Muscle of back (tissue), 11 donors: Measurements from ENCODE around the gene MT1HL1. TPM values are rescaled to one million over a fixed set of nuclear protein-coding genes. Genes with fewer than 3 reads are reported as not detected.
"Not testable (repeated sequence)": the region's sequence is repeated elsewhere in the genome, so short reads cannot be mapped to it uniquely, and the experiment has no call there.

Experiments used
- DNase-seq, 3 donors: peaks; one replicate each; pipeline versions ENCODE4 v3.0.0 to v3.0.0-alpha.2; 2013
- polyA plus RNA-seq, 10 donors: library from polyadenylated mRNA; unstranded; fragments of 120-200 nt; gene quantifications; one replicate each; pipeline ENCODE4 v1.2.1, GENCODE V29; 2013; ENCODE audit not compliant: insufficient read length in 10 of 10

MT1HL1 gene
- polyA plus RNA-seq, 10 donors: not detected

- DNase-seq: peak in 1 of 3 donors; percentile 26
Measured at GRCh38 chr1:236979149-236979900, 24.9 kb downstream of the MT1HL1 start.

DNA sequence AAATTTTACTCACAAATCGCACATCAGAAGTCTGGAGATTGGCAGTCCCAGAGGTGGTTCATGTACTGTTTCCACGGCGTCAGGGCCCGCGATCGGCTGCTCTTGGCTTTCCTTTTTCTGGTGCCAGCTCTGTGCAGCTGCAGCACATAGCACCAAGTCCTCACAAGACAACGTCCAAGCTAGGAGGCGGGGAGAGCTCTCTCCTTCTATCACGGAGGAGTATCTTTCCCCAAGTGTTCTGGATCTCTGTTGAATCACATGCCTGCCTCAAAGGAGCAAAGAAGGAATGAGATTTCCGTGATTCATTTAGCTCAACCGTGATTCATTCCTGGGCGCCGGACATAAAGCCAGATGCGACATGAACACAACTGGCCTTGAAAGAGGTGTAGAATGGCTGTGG lies 25.5 kb downstream of the MT1HL1 start:
- no peak for DNase-seq

DNA sequence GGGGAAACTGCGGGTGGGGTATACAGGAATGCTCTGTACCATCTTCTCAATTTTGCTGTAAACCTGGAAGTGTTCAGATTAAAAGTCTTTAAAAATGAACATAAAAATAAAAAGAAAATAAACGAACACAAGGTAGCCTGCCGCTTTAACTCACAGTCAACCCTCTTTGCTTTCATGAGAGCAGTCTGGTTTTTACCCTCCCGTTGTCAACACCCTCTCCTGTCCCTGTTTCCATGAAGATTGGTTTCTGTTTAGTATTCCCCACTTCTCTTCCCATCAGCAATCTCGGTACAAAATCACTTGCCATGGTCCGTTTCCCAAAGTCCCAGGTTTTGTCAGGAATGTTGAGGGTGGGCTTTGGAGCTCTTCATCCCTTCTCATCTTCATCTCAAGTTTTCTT lies 28.8 kb downstream of the MT1HL1 start:
- no peak for DNase-seq

GRCh38 chr1:236974025-236974424 lies 30.2 kb downstream of the MT1HL1 start:
- DNase-seq: not testable (repeated sequence)

GRCh38 chr1:236966636-236967035 lies 37.6 kb downstream of the MT1HL1 start:
- no peak for DNase-seq

DNA sequence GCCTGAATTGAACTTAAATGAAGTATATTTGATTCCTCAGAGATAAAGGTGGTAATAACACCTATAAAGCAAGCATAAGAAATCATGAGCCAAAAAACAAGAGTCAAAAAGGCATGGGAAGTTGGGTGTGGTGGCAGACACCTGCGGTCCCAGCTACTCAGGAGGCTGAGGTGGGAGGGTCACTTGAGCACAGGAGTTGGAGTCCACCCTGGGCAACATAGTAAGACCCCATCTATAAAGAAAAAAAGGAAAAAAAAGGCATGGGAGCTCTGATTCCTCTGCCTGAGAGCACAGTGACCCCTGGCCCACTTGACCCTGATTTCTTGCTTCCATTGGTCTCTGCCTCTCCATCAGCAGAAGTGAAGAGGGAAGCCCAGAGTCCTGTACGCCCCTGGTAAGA lies 40.3 kb downstream of the MT1HL1 start:
- DNase-seq: no peak

DNA sequence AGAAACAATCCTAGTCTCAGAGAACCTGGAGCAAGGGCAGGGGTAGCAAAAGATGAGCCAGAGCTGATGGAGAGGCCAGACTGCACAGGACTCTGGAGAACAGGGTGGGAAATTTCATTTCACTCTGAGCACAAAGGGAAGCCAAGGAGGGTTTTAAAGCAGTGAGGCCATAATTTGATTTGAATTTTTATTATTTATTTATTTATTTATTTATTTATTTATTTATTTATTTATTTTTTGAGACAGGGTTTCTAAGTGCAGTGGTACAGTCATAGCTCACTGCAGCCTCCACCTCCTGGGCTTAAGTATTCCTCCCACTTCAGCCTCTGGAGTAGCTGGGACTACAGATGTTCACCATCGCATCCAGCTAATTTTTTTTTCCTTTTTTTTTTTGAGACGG lies 45.1 kb downstream of the MT1HL1 start:
- DNase-seq: no peak

- no peak for DNase-seq
Measured at GRCh38 chr1:236957235-236957634, 47.0 kb downstream of the MT1HL1 start.

Other genes with a start within 250 kb of the MT1HL1 start
- gene MTR, start 209.1 kb downstream of the MT1HL1 start, polyA plus RNA-seq: 10 to 100 TPM; 16.6 to 26.8 (median 22.7) TPM
- 1 to 10 TPM; 1.6 to 4.6 (median 3.1) TPM for gene RYR2, start 37.7 kb upstream of the MT1HL1 start, polyA plus RNA-seq